HFFc6 (cell line): ENCODE data around the gene ZNF331. TPM values are rescaled to one million over a fixed set of nuclear protein-coding genes. Genes with fewer than 3 reads are reported as not detected.

ENCODE experiments used
- DNase-seq: peaks from one replicate; pipeline ENCODE4 v3.0.0-alpha.2; 2018
- H3K27ac Mint-ChIP-seq: 2 replicates; pipeline ENCODE4 v1.8.0; 2020; ENCODE audit warnings: mild to moderate bottlenecking, mixed read lengths
- H3K27me3 Mint-ChIP-seq: 2 replicates; pipeline ENCODE4 v1.8.0; 2021; ENCODE audit warnings: mild to moderate bottlenecking, moderate library complexity, mixed read lengths; ENCODE audit not compliant: insufficient read depth
- H3K36me3 Mint-ChIP-seq: 2 replicates; pipeline ENCODE4 v1.8.0; 2021; ENCODE audit warnings: low read depth, mixed read lengths
- H3K4me1 Mint-ChIP-seq: 2 replicates; pipeline ENCODE4 v1.8.0; 2020; ENCODE audit warnings: low read depth, mixed read lengths
- H3K4me3 Mint-ChIP-seq: 2 replicates; pipeline ENCODE4 v1.8.0; 2020; ENCODE audit warnings: mild to moderate bottlenecking, moderate library complexity, mixed read lengths
- H3K9me3 Mint-ChIP-seq: 2 replicates; pipeline ENCODE4 v1.8.0; 2020; ENCODE audit warnings: mild to moderate bottlenecking, mixed read lengths
- CTCF ChIP-seq: fragments of 200-600 bp; sonication (generic); IDR thresholded peaks from 2 replicates; pipeline ENCODE4 v1.5.0; 2021; ENCODE audit warnings: antibody characterized with exemption, mild to moderate bottlenecking
- total RNA-seq, 6 experiments: library from RNA; stranded (reverse); fragmentation: NEBNext Ultra II Directional; extraction: Animal tissue kit (Norgen Biotek cat#: 25700); gene quantifications; 2 replicates in 1 of 6; 3 replicates in 5 of 6; pipeline ENCODE4 v1.2.3, GENCODE V29; 2021

The ZNF331 gene
- total RNA-seq, 6 experiments from 2014 or later, result 9.8 to 13.0 (median 11.3) TPM

- DNase-seq, result no peak
- no peak overlapping the region for H3K4me3 Mint-ChIP-seq
- peaks cover 47% of the 10 kb centered on the region for H3K36me3 Mint-ChIP-seq
- peaks cover 2% of the 10 kb centered on the region for H3K27me3 Mint-ChIP-seq
- no peak for TF ChIP-seq CTCF
- H3K4me1 Mint-ChIP-seq, result peaks cover 12% of the 10 kb centered on the region
- no peak overlapping the region for H3K27ac Mint-ChIP-seq
- peaks cover 13% of the 10 kb centered on the region for H3K9me3 Mint-ChIP-seq
These were observed 12.0 kb upstream of the ZNF331 start for GRCh38 chr19:53525922-53526321.

GRCh38 chr19:53530622-53531021, 7.3 kb upstream of the ZNF331 start:
- Mint-ChIP-seq H3K4me3 (no peak overlapping the region), H3K4me1 (no peaks in the 10 kb centered on the region), H3K36me3 (peaks cover 18% of the 10 kb centered on the region), H3K27ac (no peak overlapping the region), H3K9me3 (peaks cover 7% of the 10 kb centered on the region), H3K27me3 (no peaks in the 10 kb centered on the region; the same call in 1 of the 2 replicates)
- no peak for DNase-seq
- TF ChIP-seq CTCF, result no peak

- Mint-ChIP-seq H3K4me3 (no peak overlapping the region), H3K4me1 (no peaks in the 10 kb centered on the region)
These were observed 6.5 kb upstream of the ZNF331 start for GRCh38 chr19:53531457-53531856.

GRCh38 chr19:53532362-53532761, 5.6 kb upstream of the ZNF331 start:
- no peak for TF ChIP-seq CTCF
- H3K4me1 Mint-ChIP-seq, result no peaks in the 10 kb centered on the region

More at GRCh38 chr19:53531457-53531856, 6.5 kb upstream of the ZNF331 start:
- no peaks in the 10 kb centered on the region; the same call in 1 of the 2 replicates for H3K27me3 Mint-ChIP-seq
- no peaks in the 10 kb centered on the region for H3K9me3 Mint-ChIP-seq
- TF ChIP-seq CTCF, result no peak
- DNase-seq, result no peak
- H3K27ac Mint-ChIP-seq, result no peak overlapping the region
- peaks cover 11% of the 10 kb centered on the region for H3K36me3 Mint-ChIP-seq

GRCh38 chr19:53536225-53536548, 1.8 kb upstream of the ZNF331 start:
- Mint-ChIP-seq H3K27ac (no peak overlapping the region), H3K4me3 (no peak overlapping the region), H3K27me3 (peaks cover 5% of the 10 kb centered on the region), H3K4me1 (peaks cover 5% of the 10 kb centered on the region; the same call in 1 of the 2 replicates), H3K36me3 (peaks cover 25% of the 10 kb centered on the region), H3K9me3 (no peaks in the 10 kb centered on the region)
- no peak for DNase-seq
- no peak for TF ChIP-seq CTCF

More at GRCh38 chr19:53532362-53532761, 5.6 kb upstream of the ZNF331 start:
- Mint-ChIP-seq H3K9me3 (no peaks in the 10 kb centered on the region), H3K27ac (no peak overlapping the region), H3K27me3 (no peaks in the 10 kb centered on the region; the same call in 1 of the 2 replicates), H3K4me3 (no peak overlapping the region), H3K36me3 (peaks cover 7% of the 10 kb centered on the region)
- no peak for DNase-seq

GRCh38 chr19:53537121-53537520, 824 bp upstream of the ZNF331 start:
- Mint-ChIP-seq H3K9me3 (no peaks in the 10 kb centered on the region), H3K4me1 (peaks cover 14% of the 10 kb centered on the region), H3K36me3 (peaks cover 26% of the 10 kb centered on the region), H3K27ac (peak overlapping the region; percentile 94), H3K27me3 (peaks cover 5% of the 10 kb centered on the region), H3K4me3 (peak overlapping the region; percentile 92)
- TF ChIP-seq CTCF, result no peak
- DNase-seq, result no peak
